ENCODE data around the gene ARHGAP22.

GRCh38 chr10:48500771-48501170, 104.1 kb downstream of the ARHGAP22 start:
- TF ChIP-seq CTCF (conservative IDR thresholded peaks at IDR 0.05; ENCODE audit: low read depth, low read length) (no peak), MAZ (IDR thresholded peaks at IDR 0.05; ENCODE audit: borderline replicate concordance, low read depth, low read length) (no peak)

Data from IMR-90 (cell line).